ENCODE measurements around the gene LMF1. TPM values are rescaled to one million over a fixed set of nuclear protein-coding genes. Genes with fewer than 3 reads are reported as not detected.

LMF1 gene
- total and polyA plus RNA-seq, 2 of the 8 experiments (the other 6 are each of a cell fraction or from before 2014, with no cell fraction given) = 3.5 to 9.1 TPM

GRCh38 chr16:870856-871561 is 99.8 kb downstream of the LMF1 start:
- no peak overlapping the region for H4K91ac ChIP-seq (replicated peaks; ENCODE audit: insufficient read length, low read length)
- WGBS, 2 experiments (ENCODE audit: extremely low coverage in 1 of 2, insufficient coverage in 1 of 2, insufficient read length in 1 of 2, insufficient replicate concordance in 2 of 2, low coverage in 1 of 2, low lambda C conversion rate in 2 of 2, missing lambda C conversion rate in 1 of 2) = 92% methylated on average over 31 of the region's 31 CpGs; no CpG with 5 or more reads in 1 of the 2 experiments
- no peak overlapping the region for H2BK20ac ChIP-seq (ENCODE audit: low read length)
- H2BK15ac ChIP-seq (ENCODE audit: low read length) = no peak overlapping the region
- H3K56ac ChIP-seq (replicated peaks; ENCODE audit: insufficient read length, low read depth, low read length) = no peak overlapping the region
- no peaks in the 10 kb centered on the region for H3K79me1 ChIP-seq (ENCODE audit: low read depth, low read length)
- no peaks in the 10 kb centered on the region for H3K27me3 ChIP-seq (replicated peaks in 1 of 4; ENCODE audit: control insufficient read depth in 3 of 4, extremely low read depth in 1 of 4, insufficient read depth in 3 of 4, low read length in 3 of 4)
- ChIA-PET POLR2A (ENCODE audit: partially characterized antibody) (no interaction called here), CTCF (ENCODE audit: partially characterized antibody) (interaction anchor here (1.0 kb wide), 1 partner anchor 11 kb away, joined by 4 read pairs; no protein-coding TSS in a partner anchor)
- no peak overlapping the region for H3K4me3 ChIP-seq (ENCODE audit: extremely low read depth in 1 of 4, insufficient read depth in 2 of 4, low read depth in 3 of 4, low read length in 4 of 4)
- FAIRE-seq = no peak
- H3K79me2 ChIP-seq (ENCODE audit: control insufficient read depth in 1 of 2, insufficient read depth in 2 of 2, low read length in 2 of 2) = no peaks in the 10 kb centered on the region
- no peak overlapping the region for H3K14ac ChIP-seq (ENCODE audit: insufficient read length)
- H4K8ac ChIP-seq (ENCODE audit: extremely low read depth, insufficient read depth, low read length) = peak overlapping the region; percentile 68; the same call in 1 of the 2 replicates
- no peak overlapping the region for H2BK12ac ChIP-seq (ENCODE audit: low read depth, low read length)
- H2AFZ ChIP-seq (ENCODE audit: low read length) = no peak overlapping the region
- H3K9me3 ChIP-seq (ENCODE audit: insufficient read depth in 2 of 2, low read depth in 1 of 2, low read length in 1 of 2) = peaks cover 0 to 66% of the 10 kb centered on the region in 2 experiments; a peak in 2 of 4 replicates
- no peak overlapping the region for H3K27ac ChIP-seq (ENCODE audit: low read depth, low read length)
- no peaks in the 10 kb centered on the region for H3K36me3 ChIP-seq (ENCODE audit: control insufficient read depth in 2 of 4, insufficient read depth in 4 of 4, low read length in 3 of 4)
- H3K18ac ChIP-seq (ENCODE audit: extremely low read depth, low read length) = no peak overlapping the region
- H3K23me2 ChIP-seq (ENCODE audit: low read depth, low read length) = no peaks in the 10 kb centered on the region
- no peaks in the 10 kb centered on the region for H4K20me1 ChIP-seq (replicated peaks in 1 of 2; ENCODE audit: control insufficient read depth in 1 of 2, insufficient read depth in 2 of 2, low read length in 2 of 2)
- H2AK5ac ChIP-seq (ENCODE audit: low read depth, low read length) = no peak overlapping the region
- DNase-seq (ENCODE audit: low read depth in 1 of 2, low spot score in 2 of 2) = no peak
- no peak overlapping the region for H3K23ac ChIP-seq (ENCODE audit: insufficient read length)
- no peak overlapping the region for H3K4me2 ChIP-seq (ENCODE audit: insufficient read depth in 1 of 2, low read depth in 2 of 2, low read length in 2 of 2)
- H3K9ac ChIP-seq (replicated peaks in 1 of 4; ENCODE audit: extremely low read depth in 1 of 4, low read depth in 3 of 4, low read length in 3 of 4) = no peak overlapping the region
- TF ChIP-seq SP1 (IDR thresholded peaks at IDR 0.05; ENCODE audit: low read depth, low read length) = no peak
- TF ChIP-seq RFX5 (IDR thresholded peaks at IDR 0.05; ENCODE audit: borderline replicate concordance, low read depth, low read length) = no peak
- no peak for TF ChIP-seq CEBPB (IDR thresholded peaks at IDR 0.05; ENCODE audit: low read depth, low read length)
- TF ChIP-seq CTCF (IDR thresholded peaks at IDR 0.05; ENCODE audit: control extremely low read depth in 1 of 3, insufficient read depth in 1 of 3, low read depth in 1 of 3, low read length in 3 of 3) = no peak
- TF ChIP-seq CREB1 (IDR thresholded peaks at IDR 0.05) = no peak
- no peak for TF ChIP-seq MAFK (IDR thresholded peaks at IDR 0.05; ENCODE audit: low read depth, low read length)
- TF ChIP-seq ASH2L (IDR thresholded peaks at IDR 0.05; ENCODE audit: low read length) = no peak
- no peak for TF ChIP-seq E2F6 (IDR thresholded peaks at IDR 0.05)
- TF ChIP-seq SIX5 (IDR thresholded peaks at IDR 0.05; ENCODE audit: low read depth, low read length) = no peak
- no peak overlapping the region for H2BK5ac ChIP-seq (ENCODE audit: low read depth, low read length)
- no peaks in the 10 kb centered on the region; a peak in 1 of 7 replicates for H3K4me1 ChIP-seq (replicated peaks in 1 of 4; ENCODE audit: control insufficient read depth in 3 of 4, insufficient read depth in 4 of 4, low read length in 3 of 4)
- H2BK120ac ChIP-seq (replicated peaks; ENCODE audit: low read depth, low read length) = no peak overlapping the region
- no peak overlapping the region for H3K4ac ChIP-seq (replicated peaks; ENCODE audit: insufficient read length, low read depth, low read length)
- H4K5ac ChIP-seq (ENCODE audit: insufficient read length, low read depth, low read length) = no peak overlapping the region

All from H1 (cell line).